HCT116 (cell line): ENCODE data around the gene MYH14. TPM values are rescaled to one million over a fixed set of nuclear protein-coding genes. Genes with fewer than 3 reads are reported as not detected.

Experiments
- ATAC-seq: fragments of 200-7000 bp; cut with Tn5 transposase; 2 replicates; pipeline ENCODE4 v1.9.1; 2020; ENCODE audit warnings: mild to moderate bottlenecking, moderate library complexity
- BruUV-seq: library from RNA; stranded (reverse); fragments of 400-500 nt; replicated peaks from 2 replicates; lab custom pipeline; 2021; lab: Mats Ljungman, UMichigan
- CTCF ChIA-PET: fragments of 300-600 bp; sonication (Branson Sonifier 250); formaldehyde crosslinking; loops from one replicate; lab custom pipeline; 2021; ENCODE audit warnings: antibody characterized with exemption; lab: Charles Lee
- POLR2A ChIA-PET: fragments of 300-600, 350-600 bp; sonication (Branson Sonifier 250); formaldehyde crosslinking; loops from one replicate; lab custom pipeline; 2021; ENCODE audit warnings: antibody characterized with exemption; lab: Charles Lee
- RAD21 ChIA-PET, 2 experiments: fragments of 300-600 bp; sonication (Branson Sonifier 250); formaldehyde crosslinking; loops; one replicate each; lab custom pipeline; 2023; ENCODE audit warnings: low total read pairs in 2 of 2; ENCODE audit not compliant: uncharacterized antibody in 2 of 2, unreplicated experiment in 2 of 2, low non-redundant PET in 1 of 2; lab: Charles Lee
- DNase-seq: peaks from one replicate; pipeline ENCODE4 v3.0.0-alpha.2; 2010; ENCODE audit warnings: low read depth, low spot score
- H2AFZ ChIP-seq: fragments of 200-600 bp; shearing (Covaris generic), sonication (generic); 2 replicates; pipeline ENCODE4 v1.6.1; 2017; ENCODE audit warnings: low read depth, mixed run types, mixed read lengths, antibody characterized with exemption, low read length; ENCODE audit not compliant: poor library complexity, severe bottlenecking
- H3K27ac ChIP-seq: 2 replicates; pipeline ENCODE4 v1.5.1; 2012; ENCODE audit warnings: low read depth, low read length
- H3K27me3 ChIP-seq: fragments of 200-600 bp; sonication (generic); 2 replicates; pipeline ENCODE4 v1.6.1; 2016; ENCODE audit warnings: mixed run types, low read length, mixed read lengths; ENCODE audit not compliant: insufficient read depth
- H3K36me3 ChIP-seq, 2 experiments: fragments of 200-500 bp in 1 of 2; fragments of 200-600 bp in 1 of 2; sonication (Bioruptor generic) in 1 of 2; sonication (generic) in 1 of 2; 2 replicates each; pipeline versions ENCODE4 v1.5.1 to v1.6.1; 2014 to 2016; ENCODE audit warnings: low read length in 2 of 2, inconsistent platforms in 1 of 2, mixed read lengths in 1 of 2, mixed run types in 1 of 2; ENCODE audit not compliant: insufficient read depth in 2 of 2, control insufficient read depth in 1 of 2
- H3K4me1 ChIP-seq, 2 experiments: fragments of 200-600 bp in 1 of 2; sonication (generic) in 1 of 2; 2 replicates each; pipeline versions ENCODE4 v1.5.1 to v1.6.1; 2012 to 2017; ENCODE audit warnings: low read length in 2 of 2, inconsistent platforms in 1 of 2, mild to moderate bottlenecking in 1 of 2, mixed read lengths in 1 of 2, mixed run types in 1 of 2, moderate library complexity in 1 of 2; ENCODE audit not compliant: insufficient read depth in 2 of 2, control insufficient read depth in 1 of 2
- H3K4me2 ChIP-seq: fragments of 200-600 bp; sonication (generic); 2 replicates; pipeline ENCODE4 v1.6.1; 2017; ENCODE audit warnings: mixed run types, low read length, mixed read lengths
- H3K4me3 ChIP-seq, 2 experiments: fragments of 200-600 bp in 1 of 2; sonication (generic) in 1 of 2; replicated peaks in 1 of 2; 2 replicates each; pipeline ENCODE4 v1.5.1; 2011 to 2016; ENCODE audit warnings: low read length in 2 of 2, control low read depth in 1 of 2, low read depth in 1 of 2, mild to moderate bottlenecking in 1 of 2, mixed read lengths in 1 of 2, mixed run types in 1 of 2
- H3K79me2 ChIP-seq: fragments of 200-600 bp; sonication (generic); 2 replicates; pipeline ENCODE4 v1.6.1; 2017; ENCODE audit warnings: mild to moderate bottlenecking, mixed run types, low read length, moderate library complexity, mixed read lengths; ENCODE audit not compliant: insufficient read depth
- H3K9ac ChIP-seq: fragments of 200-600 bp; sonication (generic); 2 replicates; pipeline ENCODE4 v1.6.1; 2016; ENCODE audit warnings: low read length, mixed read lengths
- H3K9me2 ChIP-seq: fragments of 200-600 bp; sonication (generic), shearing (Covaris generic); 2 replicates; pipeline ENCODE4 v1.6.1; 2017; ENCODE audit warnings: mixed run types, mild to moderate bottlenecking, moderate library complexity; ENCODE audit not compliant: insufficient read depth
- H3K9me3 ChIP-seq, 2 experiments: fragments of 200-500 bp in 1 of 2; fragments of 200-600 bp in 1 of 2; sonication (Bioruptor generic) in 1 of 2; sonication (generic) in 1 of 2; 2 replicates each; pipeline ENCODE4 v1.6.1; 2014 to 2017; ENCODE audit warnings: low read length in 2 of 2, mixed read lengths in 2 of 2, inconsistent platforms in 1 of 2, low read depth in 1 of 2, mild to moderate bottlenecking in 1 of 2, mixed run types in 1 of 2, moderate library complexity in 1 of 2; ENCODE audit not compliant: control insufficient read depth in 1 of 2, insufficient read depth in 1 of 2
- H4K20me1 ChIP-seq: fragments of 200-600 bp; sonication (generic), shearing (Covaris generic); 2 replicates; pipeline ENCODE4 v1.6.1; 2017; ENCODE audit warnings: mixed run types, mild to moderate bottlenecking, moderate library complexity; ENCODE audit not compliant: insufficient read depth
- CBX3 ChIP-seq: IDR thresholded peaks from 2 replicates; pipeline ENCODE4 v1.6.1; 2012; ENCODE audit warnings: low read depth
- EGR1 ChIP-seq: IDR thresholded peaks from 2 replicates; pipeline ENCODE4 v1.6.1; 2012; ENCODE audit warnings: low read depth
- EZH2 ChIP-seq: fragments of 200-600 bp; sonication (generic); IDR thresholded peaks from 2 replicates; pipeline ENCODE4 v1.6.1; 2017; ENCODE audit warnings: antibody characterized with exemption, mixed run types
- FOSL1 ChIP-seq: IDR thresholded peaks from 2 replicates; pipeline ENCODE4 v1.6.1; 2012; ENCODE audit warnings: low read depth
- MAX ChIP-seq: IDR thresholded peaks from 2 replicates; pipeline ENCODE4 v1.6.1; 2012
- POLR2A ChIP-seq: IDR thresholded peaks from 2 replicates; pipeline ENCODE4 v1.7.0; 2011; ENCODE audit warnings: borderline replicate concordance; ENCODE audit not compliant: insufficient read depth, insufficient read length; ENCODE audit errors: extremely low read depth
- SP1 ChIP-seq: IDR thresholded peaks from 2 replicates; pipeline ENCODE4 v1.6.1; 2012; ENCODE audit warnings: low read depth
- YY1 ChIP-seq: IDR thresholded peaks from 2 replicates; pipeline ENCODE4 v1.6.1; 2011; ENCODE audit warnings: low read length, low read depth, moderate library complexity, mild to moderate bottlenecking; ENCODE audit not compliant: insufficient replicate concordance; ENCODE audit errors: extremely low read depth
- ZNF274 ChIP-seq: fragments of 200-500 bp; sonication (Bioruptor generic); IDR thresholded peaks from 2 replicates; pipeline ENCODE4 v1.6.1; 2014; ENCODE audit warnings: mild to moderate bottlenecking, low read depth, low read length, inconsistent platforms
- intact Hi-C: fragments of 100-400 bp; cut with micrococcal nuclease; formaldehyde crosslinking; loops from 2 replicates; pipeline ENCODE4 v1.10.0; 2022
- total RNA-seq: library from RNA; stranded (reverse); gene quantifications from one replicate; pipeline ENCODE4 v1.2.1, GENCODE V29; 2021; ENCODE audit not compliant: unreplicated experiment
- TF ChIP-seq, protein P1 (sequence below), 3 experiments: fragments of 200-600 bp in 1 of 3; sonication (generic) in 1 of 3; IDR thresholded peaks in 2 of 3; conservative IDR thresholded peaks in 1 of 3; 2 replicates each; pipeline ENCODE4 v1.5.1; 2012 to 2017; ENCODE audit warnings: low read depth in 2 of 3, low read length in 2 of 3, antibody characterized with exemption in 1 of 3, borderline replicate concordance in 1 of 3, control low read depth in 1 of 3, mild to moderate bottlenecking in 1 of 3, mixed read lengths in 1 of 3, mixed run types in 1 of 3, moderate library complexity in 1 of 3; ENCODE audit not compliant: insufficient read depth in 1 of 3

MYH14 gene
- total RNA-seq, 1 experiment from 2014 or later: 60.1 TPM

GRCh38 chr19:50197348-50197747 lies 6.1 kb upstream of the MYH14 start:
- Histone ChIP-seq H3K27me3 (peaks cover 14% of the 10 kb centered on the region; the same call in 1 of the 2 replicates), H3K9me3 (no peaks in the 10 kb centered on the region), H3K9me2 (no peaks in the 10 kb centered on the region), H3K36me3 (no peaks in the 10 kb centered on the region), H3K4me3 (no peak overlapping the region), H3K4me2 (no peak overlapping the region), H3K27ac (no peak overlapping the region), H3K4me1 (peaks cover 4% of the 10 kb centered on the region in 2 experiments; a peak in 1 of 4 replicates), H4K20me1 (no peaks in the 10 kb centered on the region), H3K9ac (no peak overlapping the region), H3K79me2 (no peaks in the 10 kb centered on the region), H2AFZ (no peak overlapping the region)
- ATAC-seq (no peak), DNase-seq (no peak)
- intact Hi-C loops: no loop called here
- CTCF ChIA-PET: no interaction called here
- no peak for TF ChIP-seq SP1
- POLR2A ChIA-PET: no interaction called here
- BruUV-seq: no TSS peak
- RAD21 ChIA-PET: no interaction called here

- Histone ChIP-seq H3K4me2 (no peak overlapping the region), H3K27ac (no peak overlapping the region), H3K79me2 (0 out of 2 replicates have a peak, but pooled peaks cover under 1% of the 10 kb centered on the region), H3K9me2 (no peaks in the 10 kb centered on the region), H3K9me3 (no peaks in the 10 kb centered on the region), H3K27me3 (peaks cover 8% of the 10 kb centered on the region; the same call in 1 of the 2 replicates), H3K4me3 (no peak overlapping the region), H3K9ac (no peak overlapping the region), H3K36me3 (no peaks in the 10 kb centered on the region), H3K4me1 (peaks cover 7 to 11% of the 10 kb centered on the region in 2 experiments; a peak in 3 of 4 replicates), H2AFZ (no peak overlapping the region), H4K20me1 (no peaks in the 10 kb centered on the region)
- ATAC-seq: no peak
- POLR2A ChIA-PET: no interaction called here
- DNase-seq: no peak
- CTCF ChIA-PET: interaction anchor here (0.5 to 0.6 kb wide), 3 partner anchors 50 to 131 kb away, joined by 3 to 4 read pairs (median 3); partner anchors contain the start of gene KCNC3
- BruUV-seq: no TSS peak
- intact Hi-C loops: no loop called here
- TF ChIP-seq FOSL1 (no peak), ZNF274 (no peak), CBX3 (no peak), EZH2 (no peak), EGR1 (no peak), MAX (no peak), POLR2A (no peak), YY1 (no peak)
- TF ChIP-seq, protein P1, sequence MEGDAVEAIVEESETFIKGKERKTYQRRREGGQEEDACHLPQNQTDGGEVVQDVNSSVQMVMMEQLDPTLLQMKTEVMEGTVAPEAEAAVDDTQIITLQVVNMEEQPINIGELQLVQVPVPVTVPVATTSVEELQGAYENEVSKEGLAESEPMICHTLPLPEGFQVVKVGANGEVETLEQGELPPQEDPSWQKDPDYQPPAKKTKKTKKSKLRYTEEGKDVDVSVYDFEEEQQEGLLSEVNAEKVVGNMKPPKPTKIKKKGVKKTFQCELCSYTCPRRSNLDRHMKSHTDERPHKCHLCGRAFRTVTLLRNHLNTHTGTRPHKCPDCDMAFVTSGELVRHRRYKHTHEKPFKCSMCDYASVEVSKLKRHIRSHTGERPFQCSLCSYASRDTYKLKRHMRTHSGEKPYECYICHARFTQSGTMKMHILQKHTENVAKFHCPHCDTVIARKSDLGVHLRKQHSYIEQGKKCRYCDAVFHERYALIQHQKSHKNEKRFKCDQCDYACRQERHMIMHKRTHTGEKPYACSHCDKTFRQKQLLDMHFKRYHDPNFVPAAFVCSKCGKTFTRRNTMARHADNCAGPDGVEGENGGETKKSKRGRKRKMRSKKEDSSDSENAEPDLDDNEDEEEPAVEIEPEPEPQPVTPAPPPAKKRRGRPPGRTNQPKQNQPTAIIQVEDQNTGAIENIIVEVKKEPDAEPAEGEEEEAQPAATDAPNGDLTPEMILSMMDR (IDR thresholded peaks at IDR 0.05 in 2 of 3, conservative IDR thresholded peaks at IDR 0.05 in 1 of 3; ENCODE audit: borderline replicate concordance in 1 of 3, insufficient read depth in 1 of 3, low read depth in 2 of 3, low read length in 2 of 3): no peak
- RAD21 ChIA-PET: no interaction called here
Measured at GRCh38 chr19:50198431-50199258, 4.8 kb upstream of the MYH14 start.
